ENCODE results near the gene BTN3A1. TPM values are rescaled to one million over a fixed set of nuclear protein-coding genes. Genes with fewer than 3 reads are reported as not detected.

The BTN3A1 gene
- total and polyA plus RNA-seq, 10 of the 15 experiments (the other 5 are each of a cell fraction or from before 2014, with no cell fraction given), result 5.6 to 60.1 (median 16.1) TPM

DNA sequence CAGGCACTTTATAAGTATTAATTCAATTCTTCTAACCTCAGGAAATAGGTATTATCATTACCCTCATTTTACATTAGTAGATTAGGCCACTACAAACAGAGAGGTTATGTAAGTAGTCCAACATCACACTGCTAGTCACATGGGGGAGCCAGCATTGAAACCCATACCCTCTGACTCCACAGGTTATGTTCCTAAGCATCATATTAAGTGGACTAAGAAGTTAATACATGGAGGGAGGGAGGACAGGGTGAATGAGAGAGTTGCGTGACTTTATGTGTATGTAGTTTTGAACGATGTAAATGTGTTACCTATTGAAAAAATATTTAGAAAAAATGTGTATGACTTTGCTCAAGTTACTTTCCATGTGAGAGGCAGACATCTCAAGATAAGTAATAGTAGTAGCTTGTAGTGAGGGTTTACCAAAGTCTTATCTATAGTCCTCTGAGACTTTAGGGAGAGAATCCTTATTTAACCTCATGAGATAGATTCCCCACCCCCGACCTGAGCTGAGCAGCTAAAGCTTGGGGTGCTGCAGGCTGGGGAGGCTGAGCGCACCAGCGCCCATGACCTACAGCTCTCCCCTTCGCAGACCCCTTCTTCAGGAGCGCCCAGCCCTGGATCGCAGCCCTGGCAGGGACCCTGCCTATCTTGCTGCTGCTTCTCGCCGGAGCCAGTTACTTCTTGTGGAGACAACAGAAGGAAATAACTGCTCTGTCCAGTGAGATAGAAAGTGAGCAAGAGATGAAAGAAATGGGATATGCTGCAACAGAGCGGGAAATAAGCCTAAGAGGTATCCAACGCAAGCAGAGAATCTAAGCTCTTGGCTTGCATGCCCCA lies 29.5 kb upstream of the BTN3A1 start (continued):
- TF ChIP-seq, protein P1, sequence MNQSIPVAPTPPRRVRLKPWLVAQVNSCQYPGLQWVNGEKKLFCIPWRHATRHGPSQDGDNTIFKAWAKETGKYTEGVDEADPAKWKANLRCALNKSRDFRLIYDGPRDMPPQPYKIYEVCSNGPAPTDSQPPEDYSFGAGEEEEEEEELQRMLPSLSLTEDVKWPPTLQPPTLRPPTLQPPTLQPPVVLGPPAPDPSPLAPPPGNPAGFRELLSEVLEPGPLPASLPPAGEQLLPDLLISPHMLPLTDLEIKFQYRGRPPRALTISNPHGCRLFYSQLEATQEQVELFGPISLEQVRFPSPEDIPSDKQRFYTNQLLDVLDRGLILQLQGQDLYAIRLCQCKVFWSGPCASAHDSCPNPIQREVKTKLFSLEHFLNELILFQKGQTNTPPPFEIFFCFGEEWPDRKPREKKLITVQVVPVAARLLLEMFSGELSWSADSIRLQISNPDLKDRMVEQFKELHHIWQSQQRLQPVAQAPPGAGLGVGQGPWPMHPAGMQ (IDR thresholded peaks at IDR 0.05; ENCODE audit: borderline replicate concordance), result no peak
- TF ChIP-seq BHLHE40 (IDR thresholded peaks at IDR 0.05; ENCODE audit: borderline replicate concordance in 1 of 2, low read depth in 2 of 2, low read length in 1 of 2) (no peak), CHD1 (IDR thresholded peaks at IDR 0.05; ENCODE audit: low read depth, low read length) (no peak), JUND (IDR thresholded peaks at IDR 0.05; ENCODE audit: low read depth, low read length) (no peak), NR2C1 (IDR thresholded peaks at IDR 0.05) (no peak), POU2F2 (IDR thresholded peaks at IDR 0.05; ENCODE audit: borderline replicate concordance, low read depth, low read length) (no peak)
- TF ChIP-seq, protein P2, sequence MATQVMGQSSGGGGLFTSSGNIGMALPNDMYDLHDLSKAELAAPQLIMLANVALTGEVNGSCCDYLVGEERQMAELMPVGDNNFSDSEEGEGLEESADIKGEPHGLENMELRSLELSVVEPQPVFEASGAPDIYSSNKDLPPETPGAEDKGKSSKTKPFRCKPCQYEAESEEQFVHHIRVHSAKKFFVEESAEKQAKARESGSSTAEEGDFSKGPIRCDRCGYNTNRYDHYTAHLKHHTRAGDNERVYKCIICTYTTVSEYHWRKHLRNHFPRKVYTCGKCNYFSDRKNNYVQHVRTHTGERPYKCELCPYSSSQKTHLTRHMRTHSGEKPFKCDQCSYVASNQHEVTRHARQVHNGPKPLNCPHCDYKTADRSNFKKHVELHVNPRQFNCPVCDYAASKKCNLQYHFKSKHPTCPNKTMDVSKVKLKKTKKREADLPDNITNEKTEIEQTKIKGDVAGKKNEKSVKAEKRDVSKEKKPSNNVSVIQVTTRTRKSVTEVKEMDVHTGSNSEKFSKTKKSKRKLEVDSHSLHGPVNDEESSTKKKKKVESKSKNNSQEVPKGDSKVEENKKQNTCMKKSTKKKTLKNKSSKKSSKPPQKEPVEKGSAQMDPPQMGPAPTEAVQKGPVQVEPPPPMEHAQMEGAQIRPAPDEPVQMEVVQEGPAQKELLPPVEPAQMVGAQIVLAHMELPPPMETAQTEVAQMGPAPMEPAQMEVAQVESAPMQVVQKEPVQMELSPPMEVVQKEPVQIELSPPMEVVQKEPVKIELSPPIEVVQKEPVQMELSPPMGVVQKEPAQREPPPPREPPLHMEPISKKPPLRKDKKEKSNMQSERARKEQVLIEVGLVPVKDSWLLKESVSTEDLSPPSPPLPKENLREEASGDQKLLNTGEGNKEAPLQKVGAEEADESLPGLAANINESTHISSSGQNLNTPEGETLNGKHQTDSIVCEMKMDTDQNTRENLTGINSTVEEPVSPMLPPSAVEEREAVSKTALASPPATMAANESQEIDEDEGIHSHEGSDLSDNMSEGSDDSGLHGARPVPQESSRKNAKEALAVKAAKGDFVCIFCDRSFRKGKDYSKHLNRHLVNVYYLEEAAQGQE (IDR thresholded peaks at IDR 0.05; ENCODE audit: low read depth, low read length), result no peak
- TF ChIP-seq, protein P3, sequence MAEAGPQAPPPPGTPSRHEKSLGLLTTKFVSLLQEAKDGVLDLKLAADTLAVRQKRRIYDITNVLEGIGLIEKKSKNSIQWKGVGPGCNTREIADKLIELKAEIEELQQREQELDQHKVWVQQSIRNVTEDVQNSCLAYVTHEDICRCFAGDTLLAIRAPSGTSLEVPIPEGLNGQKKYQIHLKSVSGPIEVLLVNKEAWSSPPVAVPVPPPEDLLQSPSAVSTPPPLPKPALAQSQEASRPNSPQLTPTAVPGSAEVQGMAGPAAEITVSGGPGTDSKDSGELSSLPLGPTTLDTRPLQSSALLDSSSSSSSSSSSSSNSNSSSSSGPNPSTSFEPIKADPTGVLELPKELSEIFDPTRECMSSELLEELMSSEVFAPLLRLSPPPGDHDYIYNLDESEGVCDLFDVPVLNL (IDR thresholded peaks at IDR 0.05; ENCODE audit: low read depth, low read length), result no peak
